ENCODE measurements around the gene DUSP9.

The DUSP9 gene

DNA sequence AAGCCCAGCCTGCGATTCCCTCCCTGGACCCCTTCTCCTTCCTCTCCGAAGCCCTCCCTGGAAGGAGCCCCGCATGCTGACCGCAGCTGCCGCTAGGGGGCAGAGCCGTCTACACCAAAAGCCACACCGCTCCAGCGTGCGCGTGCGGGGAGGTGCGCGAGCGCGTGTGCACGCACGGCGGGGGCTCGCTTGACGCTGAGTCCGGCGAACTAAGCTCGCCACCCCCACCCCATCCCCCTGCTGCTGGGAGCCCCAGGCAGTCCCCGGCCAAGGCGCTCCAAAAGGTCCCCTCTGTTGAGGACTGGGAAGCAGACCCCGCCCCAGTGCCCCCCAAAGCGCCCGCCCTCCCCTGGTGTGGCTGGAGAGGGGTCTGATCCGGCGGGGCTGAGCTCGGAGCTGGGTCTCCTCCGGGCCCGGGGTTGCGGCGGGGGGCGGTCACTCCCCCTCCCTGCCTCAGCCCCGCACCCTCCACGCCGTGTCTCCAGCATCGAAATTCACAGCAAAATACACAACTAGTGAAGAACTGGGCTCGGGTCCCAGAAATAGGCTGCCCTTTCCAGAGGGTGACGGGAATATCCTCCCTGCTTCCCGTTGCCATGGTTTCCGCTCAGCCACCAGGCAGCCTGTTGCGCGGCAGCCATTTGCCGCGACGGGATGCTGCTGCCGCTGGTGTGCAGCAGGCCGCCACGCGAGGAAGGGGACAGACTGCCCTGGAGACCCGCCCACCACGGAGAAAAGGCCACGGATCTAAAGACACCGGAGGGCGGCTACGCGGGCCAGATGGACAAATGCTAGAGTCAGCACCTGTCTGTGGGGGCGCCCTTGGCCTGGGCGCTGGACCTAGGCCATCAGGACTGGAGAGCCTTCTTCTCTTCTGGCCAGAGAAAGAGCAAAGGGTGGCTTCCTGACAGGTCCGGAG is 36.8 kb upstream of the DUSP9 start:
- peak; percentile 97 for ATAC-seq (replicated peaks)
- H3K27me3 Mint-ChIP-seq, result no peaks in the 10 kb centered on the region
- H3K36me3 Mint-ChIP-seq (ENCODE audit: insufficient read depth), result no peaks in the 10 kb centered on the region
- peak overlapping the region; percentile 80 to 85 for H3K4me3 Mint-ChIP-seq
- H3K27ac Mint-ChIP-seq, result no peak overlapping the region
- no peaks in the 10 kb centered on the region for H3K9me3 Mint-ChIP-seq
- DNase-seq, result peak; percentile 63 to 65 (median 64)
- H3K4me1 Mint-ChIP-seq (ENCODE audit: low read depth in 2 of 2), result peaks cover 6% of the 10 kb centered on the region in 2 donors

GRCh38 chrX:153610836-153611213 is 36.2 kb upstream of the DUSP9 start:
- ATAC-seq (replicated peaks) (no peak), DNase-seq (no peak)
- no peak overlapping the region for H3K27ac Mint-ChIP-seq
- no peaks in the 10 kb centered on the region for H3K36me3 Mint-ChIP-seq (ENCODE audit: insufficient read depth)
- peaks cover 6% of the 10 kb centered on the region in 2 donors for H3K4me1 Mint-ChIP-seq (ENCODE audit: low read depth in 2 of 2)
- H3K4me3 Mint-ChIP-seq, result peak overlapping the region; percentile 80 to 85
- H3K9me3 Mint-ChIP-seq, result no peaks in the 10 kb centered on the region
- no peaks in the 10 kb centered on the region for H3K27me3 Mint-ChIP-seq

DNA sequence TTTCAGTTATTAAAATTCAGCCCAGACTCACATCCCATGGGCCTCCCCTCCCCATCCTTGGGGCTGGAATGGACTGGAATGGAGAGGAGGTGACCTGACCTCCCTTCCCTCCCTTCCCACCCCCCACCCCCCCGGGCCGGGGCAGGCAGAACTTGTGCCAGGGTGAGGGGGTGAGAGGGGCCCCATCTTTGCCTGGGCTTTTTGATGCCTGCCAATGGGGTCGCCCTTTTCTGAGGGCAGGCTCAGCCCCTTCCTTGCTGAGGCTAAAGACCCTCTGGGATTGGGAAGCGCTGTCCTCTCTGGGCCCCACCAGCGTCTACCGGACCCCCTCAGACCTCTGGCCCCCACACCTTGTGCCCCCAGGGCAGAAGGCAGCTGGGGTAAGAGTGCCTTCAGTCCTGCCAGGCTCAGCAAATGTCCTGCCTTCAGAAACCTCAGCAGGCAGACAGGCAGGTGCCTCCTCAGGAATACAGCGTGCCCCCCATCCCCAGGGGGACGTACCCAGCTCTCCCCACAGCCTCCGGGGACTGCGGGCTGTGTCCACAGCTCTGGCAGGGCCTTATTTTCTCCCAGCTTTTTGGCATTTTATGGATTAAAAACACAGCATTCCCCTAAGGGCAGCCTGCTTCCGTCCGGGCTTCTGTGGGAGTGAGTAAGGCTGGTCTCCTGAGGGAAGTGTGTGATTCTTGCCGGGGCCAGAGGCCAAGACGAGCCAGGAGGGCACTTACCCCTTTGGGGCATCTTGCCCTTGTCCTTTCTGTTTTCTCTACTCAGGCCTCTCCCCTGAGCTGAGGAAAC is 35.5 kb upstream of the DUSP9 start:
- peaks cover 6% of the 10 kb centered on the region in 2 donors for H3K4me1 Mint-ChIP-seq (ENCODE audit: low read depth in 2 of 2)
- no peaks in the 10 kb centered on the region for H3K27me3 Mint-ChIP-seq
- no peak overlapping the region for H3K27ac Mint-ChIP-seq
- no peak overlapping the region for H3K4me3 Mint-ChIP-seq
- no peaks in the 10 kb centered on the region for H3K9me3 Mint-ChIP-seq
- ATAC-seq (replicated peaks), result no peak
- DNase-seq, result no peak
- H3K36me3 Mint-ChIP-seq (ENCODE audit: insufficient read depth), result no peaks in the 10 kb centered on the region

- ATAC-seq (replicated peaks) (no peak), DNase-seq (no peak)
Measured at GRCh38 chrX:153612413-153612812, 34.6 kb upstream of the DUSP9 start.

DNA sequence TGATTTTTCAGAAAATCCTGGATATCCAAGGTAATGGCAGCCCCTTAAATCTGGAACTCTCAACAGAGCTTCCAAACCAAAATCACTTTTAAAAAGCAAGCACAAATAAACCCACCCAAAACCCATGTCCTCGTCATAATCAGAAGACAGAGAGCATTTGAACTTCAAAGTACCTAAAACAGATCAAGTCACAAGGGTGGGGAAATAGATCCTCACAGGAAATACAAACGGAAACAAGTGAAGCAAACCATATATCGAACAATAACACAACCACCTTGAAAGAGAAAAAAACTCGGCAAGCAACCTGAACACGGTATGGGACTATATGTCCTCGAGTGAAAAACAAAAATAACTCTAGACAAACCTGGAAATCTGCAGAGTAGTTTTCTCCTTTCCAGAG is 32.2 kb upstream of the DUSP9 start:
- H3K4me3 Mint-ChIP-seq, result no peak overlapping the region
- no peak for ATAC-seq (replicated peaks)
- H3K4me1 Mint-ChIP-seq (ENCODE audit: low read depth in 2 of 2), result peaks cover 3 to 6% of the 10 kb centered on the region in 2 donors
- no peaks in the 10 kb centered on the region for H3K36me3 Mint-ChIP-seq (ENCODE audit: insufficient read depth)
- H3K27ac Mint-ChIP-seq, result no peak overlapping the region
- H3K9me3 Mint-ChIP-seq, result no peaks in the 10 kb centered on the region
- DNase-seq, result no peak
- no peaks in the 10 kb centered on the region for H3K27me3 Mint-ChIP-seq

More at GRCh38 chrX:153612413-153612812, 34.6 kb upstream of the DUSP9 start:
- no peaks in the 10 kb centered on the region for H3K27me3 Mint-ChIP-seq
- H3K9me3 Mint-ChIP-seq, result no peaks in the 10 kb centered on the region
- peaks cover 6% of the 10 kb centered on the region in 2 donors for H3K4me1 Mint-ChIP-seq (ENCODE audit: low read depth in 2 of 2)
- H3K36me3 Mint-ChIP-seq (ENCODE audit: insufficient read depth), result no peaks in the 10 kb centered on the region
- H3K4me3 Mint-ChIP-seq, result no peak overlapping the region
- no peak overlapping the region for H3K27ac Mint-ChIP-seq

DNA sequence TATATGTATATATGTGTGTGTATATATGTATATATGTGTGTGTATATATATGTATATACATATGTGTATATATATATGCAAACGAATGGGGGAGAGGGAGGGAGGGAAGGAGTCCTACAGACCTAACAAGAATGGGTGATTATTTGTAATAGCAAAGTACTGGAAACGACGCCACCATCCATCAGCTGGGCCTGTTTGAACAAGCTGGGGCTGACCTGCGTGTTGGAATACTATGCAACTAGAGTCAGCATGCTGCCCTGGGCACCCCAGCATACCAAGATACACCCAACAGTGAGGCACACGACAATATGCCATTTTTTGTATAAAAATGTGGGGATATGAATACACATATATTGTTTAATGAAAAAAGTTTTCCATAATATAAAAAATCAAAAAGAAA is 26.4 kb upstream of the DUSP9 start:
- H3K9me3 Mint-ChIP-seq, result no peaks in the 10 kb centered on the region

GRCh38 chrX:153621949-153622598 is 24.9 kb upstream of the DUSP9 start:
- no peak overlapping the region for H3K4me3 Mint-ChIP-seq
- no peak overlapping the region for H3K27ac Mint-ChIP-seq
- H3K36me3 Mint-ChIP-seq (ENCODE audit: insufficient read depth), result no peaks in the 10 kb centered on the region
- H3K4me1 Mint-ChIP-seq (ENCODE audit: low read depth in 2 of 2), result no peaks in the 10 kb centered on the region
- no peaks in the 10 kb centered on the region for H3K9me3 Mint-ChIP-seq
- DNase-seq (no peak), ATAC-seq (replicated peaks) (no peak)
- peaks cover 21 to 25% of the 10 kb centered on the region in 2 donors for H3K27me3 Mint-ChIP-seq

More for the DNA sequence above, 26.4 kb upstream of the DUSP9 start:
- DNase-seq (no peak), ATAC-seq (replicated peaks) (no peak)
- Mint-ChIP-seq H3K4me3 (no peak overlapping the region), H3K4me1 (ENCODE audit: low read depth in 2 of 2) (no peaks in the 10 kb centered on the region), H3K36me3 (ENCODE audit: insufficient read depth) (no peaks in the 10 kb centered on the region), H3K27me3 (peaks cover 21 to 25% of the 10 kb centered on the region in 2 donors), H3K27ac (no peak overlapping the region)

- no peak for DNase-seq
- Mint-ChIP-seq H3K9me3 (no peaks in the 10 kb centered on the region), H3K4me1 (ENCODE audit: low read depth in 2 of 2) (no peaks in the 10 kb centered on the region), H3K36me3 (ENCODE audit: insufficient read depth) (no peaks in the 10 kb centered on the region), H3K27ac (no peak overlapping the region), H3K27me3 (peaks cover 21 to 25% of the 10 kb centered on the region in 2 donors), H3K4me3 (no peak overlapping the region)
- ATAC-seq (replicated peaks), result no peak
Measured at GRCh38 chrX:153622661-153623309, 24.2 kb upstream of the DUSP9 start.

DNA sequence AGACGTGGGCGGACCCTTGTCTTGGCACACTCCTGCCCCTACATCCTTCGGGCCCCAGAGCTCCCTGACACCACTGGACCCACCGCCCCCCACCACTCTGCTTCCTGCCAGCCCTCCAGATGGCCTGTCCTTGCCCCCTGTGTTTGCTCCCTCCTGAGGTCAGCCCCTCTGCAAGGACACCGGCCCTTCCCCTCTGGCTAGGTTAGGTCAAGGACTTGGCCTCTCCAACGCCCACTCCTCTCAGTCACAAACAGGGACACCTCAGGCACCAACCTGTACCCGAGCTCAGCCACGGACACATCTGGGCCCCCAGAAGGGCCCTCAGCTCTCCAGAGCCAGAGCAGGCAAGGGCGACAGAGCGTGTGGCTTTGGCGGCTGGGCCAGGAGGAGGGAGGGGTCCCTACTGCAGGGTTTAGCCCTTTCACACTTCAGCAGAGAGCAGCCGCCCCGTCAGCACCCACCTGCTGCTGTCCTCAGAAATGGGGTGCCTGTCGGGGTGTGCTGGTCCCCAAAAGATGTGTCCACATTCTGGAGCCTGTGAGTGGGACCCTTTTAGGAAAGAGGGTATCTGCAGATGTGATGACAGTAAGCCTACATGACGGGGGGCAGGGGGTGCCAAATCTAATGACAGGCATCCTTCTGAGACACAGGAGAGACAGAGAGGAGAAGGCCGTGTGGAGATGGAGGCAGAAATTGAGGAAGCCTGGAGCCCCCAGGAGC is 23.5 kb upstream of the DUSP9 start:
- Mint-ChIP-seq H3K4me1 (ENCODE audit: low read depth in 2 of 2) (no peaks in the 10 kb centered on the region), H3K36me3 (ENCODE audit: insufficient read depth) (no peaks in the 10 kb centered on the region), H3K4me3 (no peak overlapping the region), H3K27ac (no peak overlapping the region), H3K9me3 (no peaks in the 10 kb centered on the region), H3K27me3 (peaks cover 21 to 25% of the 10 kb centered on the region in 2 donors)
- no peak for DNase-seq
- no peak for ATAC-seq (replicated peaks)

- H3K27me3 Mint-ChIP-seq, result peaks cover 21 to 25% of the 10 kb centered on the region in 2 donors
- H3K27ac Mint-ChIP-seq, result no peak overlapping the region
- ATAC-seq (replicated peaks) (no peak), DNase-seq (no peak)
- no peak overlapping the region for H3K4me3 Mint-ChIP-seq
- H3K36me3 Mint-ChIP-seq (ENCODE audit: insufficient read depth), result no peaks in the 10 kb centered on the region
- no peaks in the 10 kb centered on the region for H3K9me3 Mint-ChIP-seq
- H3K4me1 Mint-ChIP-seq (ENCODE audit: low read depth in 2 of 2), result no peaks in the 10 kb centered on the region
Measured at GRCh38 chrX:153624196-153625091, 22.6 kb upstream of the DUSP9 start.

DNA sequence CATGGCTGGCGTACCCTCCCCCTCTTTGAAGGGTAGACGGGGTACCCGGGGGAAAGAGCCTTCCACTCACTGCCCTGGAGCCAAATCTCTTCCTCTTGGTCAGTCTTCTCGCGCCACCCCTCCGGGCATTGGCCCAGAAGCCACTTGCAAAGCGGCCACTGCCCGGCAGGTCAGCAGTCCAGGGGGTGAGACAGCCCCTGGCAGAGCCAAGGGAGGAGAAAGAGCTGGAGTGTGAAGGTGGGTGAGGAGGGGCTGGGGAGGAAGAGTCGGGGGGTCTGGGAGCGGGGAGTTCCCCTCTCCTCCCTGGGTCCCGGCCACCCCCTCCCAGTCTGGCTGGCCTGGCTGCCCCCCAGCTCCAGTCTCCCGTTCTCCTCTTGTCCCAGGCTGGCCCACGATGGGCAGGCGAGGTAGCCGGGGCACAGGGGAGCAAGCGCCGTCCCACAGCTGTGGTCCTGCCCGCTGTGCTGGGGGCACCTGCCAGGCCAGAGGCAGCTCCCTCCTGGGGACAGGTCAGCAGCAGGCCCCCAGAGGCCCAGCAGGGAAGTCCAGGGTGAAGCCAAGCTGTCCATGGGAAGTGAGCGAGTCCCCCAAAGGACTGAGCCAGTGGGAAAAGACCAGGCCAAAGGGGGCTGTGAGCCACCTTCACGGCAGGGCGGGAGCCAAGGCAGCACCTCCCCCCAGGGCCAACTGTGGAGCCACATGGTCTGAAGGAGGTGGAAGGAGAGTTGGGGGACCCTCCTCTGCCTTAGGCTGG is 21.6 kb upstream of the DUSP9 start:
- peaks cover 21 to 25% of the 10 kb centered on the region in 2 donors for H3K27me3 Mint-ChIP-seq
- H3K9me3 Mint-ChIP-seq, result no peaks in the 10 kb centered on the region
- DNase-seq, result no peak
- no peaks in the 10 kb centered on the region for H3K36me3 Mint-ChIP-seq (ENCODE audit: insufficient read depth)
- no peaks in the 10 kb centered on the region for H3K4me1 Mint-ChIP-seq (ENCODE audit: low read depth in 2 of 2)
- ATAC-seq (replicated peaks), result no peak
- no peak overlapping the region for H3K27ac Mint-ChIP-seq
- H3K4me3 Mint-ChIP-seq, result no peak overlapping the region

Measured in effector memory CD8-positive, alpha-beta T cell (primary cell).